Globus pallidus (tissue), 1 donor: ENCODE data around the gene GTSE1.

Experiments
- DNase-seq: peaks from one replicate; pipeline ENCODE4 v3.0.0-alpha.2; 2015; ENCODE audit warnings: low spot score

The GTSE1 gene

DNA sequence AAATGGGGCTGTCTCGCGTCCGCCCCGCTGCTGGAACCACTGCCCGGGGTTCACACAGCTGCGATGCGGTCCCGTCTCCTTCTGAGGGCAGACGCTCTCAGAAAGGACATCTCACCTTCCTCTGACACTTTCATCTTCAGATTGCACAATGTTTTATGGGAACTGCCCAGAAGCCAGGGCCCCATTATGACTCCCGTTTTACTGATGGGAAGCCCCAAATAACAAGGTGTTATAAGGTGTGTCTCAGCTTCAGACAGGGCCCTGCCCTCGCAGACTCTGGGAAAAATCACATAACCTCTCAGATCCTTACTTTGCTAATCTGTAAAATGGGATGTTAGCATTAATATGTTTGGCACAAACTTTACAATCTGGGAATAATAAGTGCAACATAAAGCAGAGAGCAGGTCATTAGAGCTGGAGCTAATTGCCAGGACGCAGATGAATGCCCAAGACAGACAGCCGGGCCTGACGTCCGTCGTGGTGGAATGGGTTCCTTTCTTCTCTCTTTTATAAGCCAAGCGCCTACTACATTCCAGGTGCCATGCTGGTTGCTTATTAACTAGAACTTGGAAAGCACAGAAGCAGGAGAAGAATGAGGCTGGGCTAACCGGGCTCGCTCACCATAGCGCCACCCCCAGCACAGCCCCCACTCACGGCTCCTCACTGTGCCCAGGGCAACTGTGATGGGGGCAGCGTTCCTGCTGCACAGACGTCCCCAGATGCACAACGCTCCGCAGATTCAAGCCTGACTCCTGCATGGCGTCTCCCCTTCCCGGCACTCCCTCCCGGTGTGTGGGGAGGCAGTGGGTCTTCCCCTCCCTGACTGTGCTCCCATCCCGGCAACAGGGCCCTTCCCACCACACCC is 82.6 kb downstream of the GTSE1 start:
- DNase-seq, result no peak

DNA sequence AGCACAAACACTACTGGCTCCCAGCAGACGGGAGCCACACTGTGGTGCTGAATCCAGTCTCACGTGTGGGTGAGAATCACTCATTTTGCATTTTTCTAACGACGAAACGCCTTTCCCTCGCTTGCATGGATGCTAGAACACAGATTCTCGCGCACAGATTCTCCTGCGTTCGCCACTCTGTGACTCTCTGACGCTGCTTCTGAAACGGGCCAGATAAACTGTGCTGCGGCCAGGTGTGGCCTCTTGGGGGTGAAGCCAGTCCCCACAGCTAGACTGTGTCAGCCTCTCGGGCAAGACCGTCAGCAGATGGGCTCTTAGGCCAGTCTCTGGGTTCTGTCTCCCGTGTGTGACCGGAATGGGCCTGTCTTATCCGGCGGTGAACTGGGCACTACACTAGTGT is 83.4 kb downstream of the GTSE1 start:
- DNase-seq, result no peak
